Fibroblast of mammary gland (primary cell): ENCODE measurements around the gene AMACR.
"Not testable (repeated sequence)": the region's sequence is repeated elsewhere in the genome, so short reads cannot be mapped to it uniquely, and the experiment has no call there.

ENCODE experiments used
- DNase-seq: peaks from one replicate; pipeline ENCODE4 v3.0.0-alpha.2; 2010; ENCODE audit warnings: low read depth
- H3K4me3 ChIP-seq: 2 replicates; pipeline ENCODE4 v1.5.1; 2011; ENCODE audit warnings: low read depth, mild to moderate bottlenecking, low read length, moderate library complexity; ENCODE audit not compliant: control insufficient read depth
- TF ChIP-seq, protein P1 (sequence below): conservative IDR thresholded peaks from 2 replicates; pipeline ENCODE4 v1.5.1; 2011; ENCODE audit warnings: low read depth, low read length, inconsistent platforms; ENCODE audit not compliant: control insufficient read depth, insufficient read depth

The AMACR gene

DNA sequence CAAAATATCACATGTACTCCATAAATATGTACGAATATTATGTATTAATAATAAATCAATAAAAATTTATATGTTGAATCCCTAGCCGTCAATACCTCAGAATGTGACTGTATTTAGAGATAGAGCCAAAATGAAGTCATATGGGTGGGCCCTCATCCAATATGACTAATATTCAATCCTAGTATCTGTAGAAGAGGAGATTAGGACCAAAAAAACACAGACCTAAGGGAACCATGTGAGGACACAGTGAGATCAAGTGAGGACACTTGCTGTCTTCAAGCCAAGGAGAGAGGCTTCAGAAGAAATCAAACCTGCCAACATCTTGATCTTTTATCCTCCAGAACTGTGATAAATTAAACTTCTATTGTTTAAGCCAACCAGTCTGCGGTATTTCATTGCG lies 3.7 kb upstream of the AMACR start:
- TF ChIP-seq, protein P1, sequence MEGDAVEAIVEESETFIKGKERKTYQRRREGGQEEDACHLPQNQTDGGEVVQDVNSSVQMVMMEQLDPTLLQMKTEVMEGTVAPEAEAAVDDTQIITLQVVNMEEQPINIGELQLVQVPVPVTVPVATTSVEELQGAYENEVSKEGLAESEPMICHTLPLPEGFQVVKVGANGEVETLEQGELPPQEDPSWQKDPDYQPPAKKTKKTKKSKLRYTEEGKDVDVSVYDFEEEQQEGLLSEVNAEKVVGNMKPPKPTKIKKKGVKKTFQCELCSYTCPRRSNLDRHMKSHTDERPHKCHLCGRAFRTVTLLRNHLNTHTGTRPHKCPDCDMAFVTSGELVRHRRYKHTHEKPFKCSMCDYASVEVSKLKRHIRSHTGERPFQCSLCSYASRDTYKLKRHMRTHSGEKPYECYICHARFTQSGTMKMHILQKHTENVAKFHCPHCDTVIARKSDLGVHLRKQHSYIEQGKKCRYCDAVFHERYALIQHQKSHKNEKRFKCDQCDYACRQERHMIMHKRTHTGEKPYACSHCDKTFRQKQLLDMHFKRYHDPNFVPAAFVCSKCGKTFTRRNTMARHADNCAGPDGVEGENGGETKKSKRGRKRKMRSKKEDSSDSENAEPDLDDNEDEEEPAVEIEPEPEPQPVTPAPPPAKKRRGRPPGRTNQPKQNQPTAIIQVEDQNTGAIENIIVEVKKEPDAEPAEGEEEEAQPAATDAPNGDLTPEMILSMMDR: no peak
- H3K4me3 ChIP-seq: no peak overlapping the region
- DNase-seq: peak; percentile 82

DNA sequence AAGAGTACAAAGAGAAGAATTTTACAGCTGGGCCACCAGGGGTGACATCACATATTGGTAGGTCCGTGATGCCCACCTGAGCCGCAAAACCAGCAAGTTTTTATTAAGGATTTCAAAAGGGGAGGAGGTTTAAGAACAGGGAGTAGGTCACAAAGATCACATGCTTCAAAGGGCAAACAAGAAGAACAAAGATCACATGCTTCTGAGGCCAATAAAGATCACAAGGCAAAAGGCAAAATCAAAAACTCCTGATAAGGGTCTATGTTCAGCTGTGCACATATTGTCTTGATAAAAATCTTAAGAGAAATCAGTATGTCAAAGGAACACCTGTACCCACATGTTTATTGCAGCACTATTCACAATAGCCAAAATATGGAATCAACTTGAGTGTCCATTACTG lies 2.3 kb upstream of the AMACR start:
- DNase-seq: not testable (repeated sequence)

DNA sequence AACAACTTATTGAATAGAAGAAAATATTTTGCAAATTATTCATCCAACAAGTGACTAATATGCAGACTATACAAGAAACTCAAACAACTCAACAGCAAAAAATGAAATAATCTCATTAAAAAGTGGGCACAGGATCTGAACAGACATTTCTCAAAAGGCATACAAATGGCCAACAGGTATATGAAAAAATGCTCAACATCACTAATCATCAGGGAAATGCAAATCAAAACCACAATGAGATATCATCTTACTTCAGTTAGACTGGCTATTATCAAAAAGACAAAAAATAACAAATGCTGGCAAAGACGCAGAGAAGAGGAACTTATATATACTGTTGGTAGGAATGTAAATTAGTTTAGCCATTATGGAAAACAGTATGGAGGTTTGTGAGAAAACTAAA lies 1.8 kb upstream of the AMACR start:
- no peak for DNase-seq
- TF ChIP-seq, protein P1: no peak
- no peak overlapping the region for H3K4me3 ChIP-seq

More for the DNA sequence above, 2.3 kb upstream of the AMACR start:
- H3K4me3 ChIP-seq: not testable (repeated sequence)

DNA sequence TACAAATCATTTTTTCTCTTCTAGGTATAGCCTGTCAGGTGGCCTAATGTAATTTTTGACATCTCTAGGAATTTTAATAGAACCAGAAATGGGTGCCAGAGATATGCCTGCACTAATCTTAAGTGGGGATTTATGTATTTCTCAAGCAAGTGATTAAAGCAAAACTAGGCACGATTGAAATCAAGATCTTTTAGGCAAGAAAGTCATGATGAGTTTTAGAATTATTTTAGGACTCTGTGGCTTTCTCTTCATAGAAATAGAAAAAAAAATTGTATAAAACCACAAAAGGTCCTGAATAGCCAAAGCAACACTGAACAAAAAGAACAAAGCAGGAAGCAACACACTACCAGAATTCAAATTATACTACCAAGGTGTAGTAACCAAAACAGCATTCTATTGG lies 952 bp upstream of the AMACR start:
- peak overlapping the region; percentile 69 for H3K4me3 ChIP-seq
- DNase-seq: no peak

DNA sequence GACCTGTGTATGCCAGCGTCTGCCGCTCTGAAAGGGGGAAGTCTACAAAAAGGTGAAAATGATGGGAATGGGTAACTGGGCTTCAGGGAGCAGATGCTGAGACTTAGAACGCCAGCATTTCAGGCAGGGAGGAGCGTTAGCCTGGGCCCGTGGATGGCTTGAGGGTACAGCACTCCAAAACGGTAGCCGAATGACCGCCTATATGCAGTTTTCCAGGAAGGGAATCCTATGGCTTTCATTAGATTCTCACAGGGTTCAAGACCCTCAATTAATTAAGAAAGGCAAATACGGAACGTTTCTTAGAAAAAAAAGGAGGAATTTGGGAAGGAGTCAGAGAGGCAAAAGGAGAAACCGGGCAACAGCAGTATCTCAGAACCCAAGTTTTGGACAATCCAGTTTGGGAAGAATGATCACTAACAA lies 639 bp downstream of the AMACR start:
- TF ChIP-seq, protein P1: no peak
- DNase-seq: no peak

More for the DNA sequence above, 952 bp upstream of the AMACR start:
- TF ChIP-seq, protein P1: no peak

DNA sequence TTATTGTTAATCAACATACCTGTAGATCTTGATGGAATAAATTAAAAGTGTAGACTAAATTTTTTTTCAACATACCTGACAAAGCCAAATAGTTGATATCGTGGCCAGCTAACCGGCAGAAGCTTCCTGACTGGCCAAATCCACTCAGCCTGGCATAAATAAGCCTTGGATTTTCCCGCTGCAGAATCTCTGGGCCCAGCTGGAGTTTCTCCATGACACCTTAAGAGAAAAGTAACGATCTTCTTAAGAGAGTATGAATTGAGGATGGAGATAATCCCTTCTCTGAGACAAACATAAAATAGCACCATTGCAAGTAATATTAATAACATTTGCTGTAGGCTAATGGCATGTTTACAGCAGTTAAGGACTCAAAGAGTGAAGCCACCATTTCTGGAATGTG lies 2.2 kb downstream of the AMACR start:
- TF ChIP-seq, protein P1: no peak
- H3K4me3 ChIP-seq: no peak overlapping the region
- no peak for DNase-seq

More for the DNA sequence above, 639 bp downstream of the AMACR start:
- peak overlapping the region; percentile 69 for H3K4me3 ChIP-seq

DNA sequence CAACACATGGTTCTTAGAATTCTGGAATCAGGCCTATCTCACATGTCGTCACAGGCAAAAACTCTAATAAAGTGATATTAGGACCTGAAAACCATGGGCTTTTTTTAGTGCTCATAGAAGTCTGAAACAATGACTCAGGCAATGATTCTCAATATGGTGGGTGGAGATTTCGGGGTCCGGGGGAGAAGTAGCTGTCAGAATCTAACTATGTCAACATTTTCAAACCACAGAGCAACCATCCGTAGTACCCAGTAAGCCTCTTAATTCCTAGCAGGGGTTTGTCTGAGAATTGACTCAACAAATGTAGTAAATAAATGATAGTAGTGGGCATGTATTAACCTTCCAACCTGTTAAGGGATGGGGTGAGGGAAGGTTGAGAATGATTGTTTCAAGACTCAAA lies 2.6 kb downstream of the AMACR start:
- no peak for DNase-seq
- TF ChIP-seq, protein P1: no peak
- H3K4me3 ChIP-seq: no peak overlapping the region
